Measurements from ENCODE around the gene PLK5.
"Not testable (repeated sequence)": the region's sequence is repeated elsewhere in the genome, so short reads cannot be mapped to it uniquely, and the experiment has no call there.

PLK5 gene

GRCh38 chr19:1491114-1491848, 32.6 kb upstream of the PLK5 start, which contains the start of gene REEP6:
Gene REEP6 (plus strand): TSS chr19:1491181. CDS start chr19:1491270, 89 bp downstream.
- DNase-seq, result no peak

DNA sequence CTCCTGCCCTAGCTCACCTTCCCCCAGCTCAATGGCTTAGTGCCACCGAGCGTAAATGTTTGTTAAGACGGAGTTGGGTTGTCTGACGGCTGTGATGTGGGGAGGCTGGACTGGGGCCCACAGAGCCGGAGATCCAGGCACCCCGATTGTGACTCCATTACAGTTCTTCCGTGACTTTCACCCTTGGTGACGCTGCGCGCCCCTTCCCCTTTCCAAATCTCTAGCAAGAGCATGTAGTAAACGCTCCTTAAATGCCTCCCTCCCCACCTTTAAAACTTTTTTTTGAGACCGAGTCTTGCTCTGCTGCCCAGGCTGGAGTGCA, 32.1 kb upstream of the PLK5 start:
- DNase-seq, result no peak

DNA sequence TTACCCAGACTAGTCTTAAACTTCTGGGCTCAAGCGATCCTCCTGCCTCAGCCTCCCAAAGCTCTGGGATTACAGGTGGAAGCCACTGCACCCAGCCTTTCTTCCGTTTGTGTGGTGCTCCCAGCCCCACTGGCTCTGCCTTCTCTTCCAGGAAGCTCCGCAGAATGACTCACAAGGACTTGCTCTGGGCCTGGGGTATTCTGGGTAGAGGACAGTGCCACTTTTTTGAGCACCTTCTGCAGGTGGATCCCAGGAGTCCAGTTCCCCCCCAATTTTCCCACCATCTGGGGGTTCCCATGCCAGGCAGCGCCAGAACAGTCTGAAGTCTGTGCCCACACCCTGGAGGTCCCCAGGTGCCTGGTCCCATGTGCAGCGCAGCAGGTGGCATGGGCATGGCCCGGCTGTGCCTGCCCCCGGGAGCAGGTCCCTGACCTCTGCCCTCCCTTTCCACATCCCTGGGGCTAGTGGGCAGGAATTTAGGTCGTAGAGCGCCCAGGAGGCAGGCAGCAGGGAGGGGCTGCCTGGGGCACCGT, 31.3 kb upstream of the PLK5 start:
- no peak for DNase-seq

DNA sequence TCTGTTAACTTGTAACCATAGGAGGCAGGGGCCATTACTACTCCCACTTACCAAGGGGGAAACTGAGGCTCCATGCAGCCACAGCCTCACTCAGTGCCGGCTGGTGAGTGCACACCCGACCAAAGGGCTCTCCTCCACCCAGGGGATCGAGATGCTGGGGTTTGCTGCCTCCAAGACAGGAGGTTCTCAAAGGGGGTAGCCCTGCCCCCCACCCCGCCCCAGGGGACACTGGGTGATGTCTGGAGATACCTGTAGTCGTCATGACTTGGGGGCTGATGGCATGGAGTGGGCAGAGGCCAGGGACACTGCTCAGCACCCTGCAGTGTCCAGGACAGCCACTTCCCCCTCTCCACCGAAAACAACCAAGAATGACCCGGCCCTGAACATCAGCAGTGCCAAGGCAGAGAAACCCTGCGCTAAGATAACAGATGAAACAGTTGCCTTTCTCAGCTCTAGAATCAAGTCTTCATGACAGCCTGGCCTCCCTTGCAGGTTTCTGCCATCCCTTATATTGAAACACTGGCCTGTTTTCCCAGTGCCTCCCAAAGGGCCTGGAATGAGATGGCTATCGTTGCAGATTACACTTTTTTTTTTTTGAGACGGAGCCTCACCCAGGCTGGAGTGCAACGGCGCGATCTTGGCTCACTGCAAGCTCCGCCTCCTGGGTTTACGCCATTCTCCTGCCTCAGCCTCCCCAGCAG, 29.6 kb upstream of the PLK5 start:
- DNase-seq, result no peak

GRCh38 chr19:1495051-1495798, 28.7 kb upstream of the PLK5 start:
- DNase-seq, result no peak

GRCh38 chr19:1495799-1496713, 27.8 kb upstream of the PLK5 start:
- DNase-seq, result no peak

DNA sequence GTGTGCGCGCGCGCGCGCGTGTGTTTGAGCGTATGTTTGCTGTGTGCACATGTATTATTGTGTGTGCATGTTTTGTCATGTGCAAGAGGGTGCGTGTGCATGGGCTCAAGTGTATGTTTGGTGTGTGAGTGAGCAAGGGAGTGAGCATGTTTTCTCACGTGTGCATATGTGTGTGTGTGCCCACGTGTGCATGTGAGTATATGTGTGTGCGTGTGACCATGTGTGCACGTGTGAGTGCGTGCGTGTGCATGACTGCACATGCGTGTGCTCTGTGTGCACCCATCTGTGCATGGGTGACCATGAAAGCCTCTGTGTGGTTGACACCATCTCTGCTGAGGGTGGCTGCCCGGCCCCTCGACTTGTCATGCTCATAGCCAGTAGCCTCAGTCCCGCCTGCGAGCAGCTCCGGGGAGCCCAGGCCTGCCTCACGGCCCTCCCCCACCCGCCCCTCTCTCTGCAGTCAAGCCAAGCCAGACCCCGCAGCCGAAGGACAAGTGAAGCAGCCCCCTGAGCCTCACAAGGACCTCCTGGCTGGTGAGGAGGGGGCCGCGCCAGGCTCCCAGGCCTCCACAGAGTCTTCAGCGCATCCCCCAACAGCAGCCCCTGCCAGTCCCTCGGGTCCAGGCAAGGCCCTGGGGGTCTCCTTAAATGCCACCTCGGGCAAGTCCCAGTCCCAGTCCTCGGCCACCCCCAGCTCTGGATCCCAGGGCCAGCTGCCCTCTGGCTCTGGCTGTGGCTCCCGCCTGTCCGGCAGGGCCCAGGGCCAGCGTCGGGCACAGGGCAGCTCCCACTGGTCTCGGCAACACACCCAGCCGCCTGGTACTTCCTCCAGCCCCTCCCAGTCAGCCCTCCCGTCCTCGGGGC, 26.9 kb upstream of the PLK5 start:
- no peak for DNase-seq

- DNase-seq, result no peak
Measured at GRCh38 chr19:1497578-1498235, 26.2 kb upstream of the PLK5 start.

DNA sequence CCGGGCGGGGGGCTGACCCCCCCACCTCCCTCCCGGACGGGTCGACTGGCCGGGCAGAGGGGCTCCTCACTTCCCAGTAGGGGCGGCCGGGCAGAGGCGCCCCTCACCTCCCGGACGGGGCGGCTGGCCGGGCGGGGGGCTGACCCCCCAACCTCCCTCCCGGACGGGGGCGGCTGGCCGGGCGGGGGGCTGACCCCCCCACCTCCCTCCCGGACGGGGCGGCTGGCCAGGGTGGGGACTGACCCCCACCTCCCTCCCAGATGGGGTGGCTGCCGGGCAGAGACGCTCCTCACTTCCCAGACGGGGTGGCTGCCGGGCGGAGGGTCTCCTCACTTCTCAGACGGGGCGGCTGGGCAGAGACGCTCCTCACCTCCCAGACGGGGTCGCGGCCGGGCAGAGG, 24.6 kb upstream of the PLK5 start:
- not testable (repeated sequence) for DNase-seq

DNA sequence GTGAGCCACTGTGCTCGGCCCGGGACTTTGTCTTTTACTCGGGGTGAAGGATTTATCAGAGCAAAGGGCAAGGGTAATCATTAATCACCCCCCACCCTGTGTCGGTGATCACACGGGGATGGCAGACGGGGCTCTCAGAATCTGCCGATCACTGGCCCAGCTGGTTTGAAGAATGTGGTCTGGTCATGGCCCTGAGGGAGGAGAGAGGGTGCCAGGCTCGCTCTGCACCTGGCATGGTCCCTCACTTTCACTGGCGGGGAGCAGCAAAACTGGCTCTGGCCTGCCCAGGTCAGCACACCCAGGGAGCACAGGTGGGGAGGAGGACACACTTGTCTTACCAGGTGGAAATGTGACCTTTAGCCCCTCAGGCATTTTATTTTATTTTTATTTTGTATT, 22.7 kb upstream of the PLK5 start:
- no peak for DNase-seq

- no peak for DNase-seq
Measured at GRCh38 chr19:1502433-1503088, 21.3 kb upstream of the PLK5 start.

- peak; percentile 73 for DNase-seq
Measured at GRCh38 chr19:1503089-1503924, 20.6 kb upstream of the PLK5 start.

DNA sequence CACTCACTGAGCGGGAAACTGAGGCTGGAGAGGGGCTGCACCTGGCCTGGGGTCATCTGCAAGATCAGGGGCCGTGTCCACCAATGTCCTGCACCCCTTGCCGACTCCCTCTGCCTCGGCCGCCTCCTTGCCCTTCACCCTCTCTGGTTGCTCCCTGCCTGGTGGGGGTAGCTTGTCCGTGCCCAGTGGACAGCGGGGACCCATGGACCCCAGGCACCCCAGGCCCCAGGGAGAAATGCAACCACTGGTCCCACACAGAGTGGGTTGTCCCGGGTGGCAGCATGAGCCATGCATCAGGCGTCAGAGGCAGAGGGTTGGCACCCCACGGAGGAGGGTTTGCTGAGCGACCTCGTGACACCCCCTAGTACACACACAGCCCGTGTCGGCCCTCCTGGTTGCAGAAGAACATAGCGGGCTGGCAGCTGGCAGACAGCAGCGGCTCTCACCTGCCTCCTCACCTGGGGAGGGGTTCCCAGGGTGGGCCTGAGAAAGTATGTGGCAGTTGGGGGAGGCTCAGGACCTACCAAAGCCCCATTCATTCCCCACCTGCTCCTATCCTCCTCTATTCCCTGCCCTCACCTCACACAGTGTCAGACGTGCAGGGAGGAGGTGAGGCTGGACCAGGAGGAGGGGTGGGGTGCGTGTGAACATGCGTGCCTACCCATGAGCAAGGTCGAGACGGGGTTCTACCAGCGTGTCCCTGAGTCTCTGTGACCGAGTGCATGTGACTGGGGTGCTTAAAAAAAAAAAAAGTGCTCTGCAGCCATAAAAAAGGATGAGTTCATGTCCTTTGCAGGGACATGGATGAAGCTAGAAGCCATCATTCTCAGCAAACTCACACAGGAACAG, 19.7 kb upstream of the PLK5 start:
- DNase-seq, result no peak

- DNase-seq, result no peak
Measured at GRCh38 chr19:1505012-1505411, 18.9 kb upstream of the PLK5 start.

DNA sequence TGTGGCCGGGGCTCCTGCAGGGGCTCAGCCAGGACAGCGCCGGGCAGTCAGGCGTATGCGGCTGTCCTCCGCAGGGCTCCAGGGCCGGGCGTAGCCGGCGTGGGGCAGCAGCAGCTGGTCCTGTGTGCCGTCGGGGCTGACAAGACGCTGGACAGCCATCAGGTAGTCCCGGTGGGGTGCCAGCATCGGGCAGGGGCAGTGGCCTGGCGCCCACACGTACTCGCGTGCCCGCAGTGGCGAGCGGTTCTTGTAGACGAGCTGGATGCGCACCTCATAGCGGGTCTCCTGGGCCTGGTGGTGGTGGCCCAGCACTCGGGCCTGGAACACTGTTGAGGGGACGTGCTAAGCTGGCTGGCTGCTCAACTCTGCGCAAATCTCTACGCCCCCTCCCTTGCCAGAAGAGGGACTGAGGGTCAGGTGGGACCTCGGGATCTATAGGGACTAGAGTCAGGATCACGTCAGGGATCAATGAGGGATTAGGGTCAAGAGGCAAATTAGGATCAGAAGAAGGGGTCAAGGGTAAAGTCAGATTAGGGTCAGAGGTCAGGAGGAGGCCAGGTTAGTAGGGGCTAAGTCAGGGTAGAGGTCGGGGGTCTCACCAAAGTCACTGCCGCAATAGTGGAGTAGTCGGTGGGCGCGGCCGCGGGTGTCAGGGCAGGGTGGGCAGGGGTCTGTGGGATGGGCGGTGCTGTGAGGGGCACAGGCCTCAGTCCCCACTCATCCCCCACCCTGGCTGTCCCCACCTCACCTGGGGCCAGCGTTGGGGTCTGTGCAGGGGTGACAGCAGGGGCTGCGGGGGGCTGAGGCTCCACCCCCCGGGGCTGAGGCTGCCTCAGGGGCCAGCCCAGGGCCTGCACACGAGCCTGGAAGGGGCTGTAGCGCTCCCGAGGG, 17.6 kb upstream of the PLK5 start:
- no peak for DNase-seq

GRCh38 chr19:1507192-1507660, 16.7 kb upstream of the PLK5 start:
- no peak for DNase-seq

Measured in activated CD4-positive, CD25-positive, alpha-beta regulatory T cell treated with anti-CD3 and anti-CD28 coated beads, Interleukin-2, amount 50 U/mL, for 72 hours (primary cell).